PC-3 (cell line): ENCODE data around the gene OSMR.

Experiments used
- EZH2 ChIP-seq: fragments of 300-600 bp; sonication (generic); IDR thresholded peaks from one replicate; pipeline ENCODE4 v1.6.1; 2017; ENCODE audit warnings: antibody characterized with exemption, mild to moderate bottlenecking, low read length; ENCODE audit not compliant: unreplicated experiment
- EZH2phosphoT487 ChIP-seq: fragments of 300-600 bp; sonication (generic); IDR thresholded peaks from 2 replicates; pipeline ENCODE4 v1.6.1; 2018; ENCODE audit warnings: mild to moderate bottlenecking, antibody characterized with exemption, low read length, borderline replicate concordance
- TF ChIP-seq, protein P1 (sequence below): fragments of 300-600 bp; sonication (generic); conservative IDR thresholded peaks from 2 replicates; pipeline ENCODE4 v1.5.1; 2017; ENCODE audit warnings: antibody characterized with exemption, low read depth, mild to moderate bottlenecking, low read length

DNA sequence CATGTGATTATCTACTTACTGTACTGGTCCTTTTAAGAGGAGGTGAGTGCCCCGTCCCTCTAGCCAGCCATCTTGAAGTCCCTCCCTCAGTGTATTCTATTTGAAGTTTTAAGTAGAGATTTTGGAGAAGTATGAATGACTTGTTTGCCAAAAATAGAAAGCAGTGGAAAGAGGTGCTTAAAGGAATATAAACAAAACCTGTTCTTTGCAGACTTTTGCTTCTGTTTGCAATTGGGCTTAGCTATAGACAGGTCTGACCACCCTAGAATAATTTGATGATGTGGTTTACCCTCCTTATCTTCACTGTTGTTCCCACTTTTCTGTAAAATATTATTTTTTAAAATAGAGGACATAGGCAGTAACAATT, 21.2 kb downstream of the OSMR start:
- TF ChIP-seq, protein P1, sequence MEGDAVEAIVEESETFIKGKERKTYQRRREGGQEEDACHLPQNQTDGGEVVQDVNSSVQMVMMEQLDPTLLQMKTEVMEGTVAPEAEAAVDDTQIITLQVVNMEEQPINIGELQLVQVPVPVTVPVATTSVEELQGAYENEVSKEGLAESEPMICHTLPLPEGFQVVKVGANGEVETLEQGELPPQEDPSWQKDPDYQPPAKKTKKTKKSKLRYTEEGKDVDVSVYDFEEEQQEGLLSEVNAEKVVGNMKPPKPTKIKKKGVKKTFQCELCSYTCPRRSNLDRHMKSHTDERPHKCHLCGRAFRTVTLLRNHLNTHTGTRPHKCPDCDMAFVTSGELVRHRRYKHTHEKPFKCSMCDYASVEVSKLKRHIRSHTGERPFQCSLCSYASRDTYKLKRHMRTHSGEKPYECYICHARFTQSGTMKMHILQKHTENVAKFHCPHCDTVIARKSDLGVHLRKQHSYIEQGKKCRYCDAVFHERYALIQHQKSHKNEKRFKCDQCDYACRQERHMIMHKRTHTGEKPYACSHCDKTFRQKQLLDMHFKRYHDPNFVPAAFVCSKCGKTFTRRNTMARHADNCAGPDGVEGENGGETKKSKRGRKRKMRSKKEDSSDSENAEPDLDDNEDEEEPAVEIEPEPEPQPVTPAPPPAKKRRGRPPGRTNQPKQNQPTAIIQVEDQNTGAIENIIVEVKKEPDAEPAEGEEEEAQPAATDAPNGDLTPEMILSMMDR, result no peak
- TF ChIP-seq EZH2, result no peak
- TF ChIP-seq EZH2phosphoT487, result no peak
